SJSA1 (cell line): ENCODE results near the gene C1orf174. TPM values are rescaled to one million over a fixed set of nuclear protein-coding genes. Genes with fewer than 3 reads are reported as not detected.

Experiments used
- DNase-seq, 2 experiments: peaks; one replicate each; pipeline ENCODE4 v3.0.0-alpha.2; 2015 to 2020; ENCODE audit warnings: low spot score in 2 of 2, low read depth in 1 of 2
- H3K27ac ChIP-seq: fragments of 250-450 bp; sonication (Bioruptor Pico); 2 replicates; pipeline ENCODE4 v1.5.1; 2020; ENCODE audit warnings: mild to moderate bottlenecking, moderate library complexity
- H3K27me3 ChIP-seq: fragments of 250-450 bp; sonication (Bioruptor Pico); replicated peaks from 2 replicates; pipeline ENCODE4 v1.5.1; 2020; ENCODE audit warnings: mild to moderate bottlenecking, moderate library complexity
- H3K36me3 ChIP-seq: fragments of 250-450 bp; sonication (Bioruptor Pico); 2 replicates; pipeline ENCODE4 v1.5.1; 2020; ENCODE audit warnings: mild to moderate bottlenecking
- H3K4me1 ChIP-seq: fragments of 250-450 bp; sonication (Bioruptor Pico); replicated peaks from 2 replicates; pipeline ENCODE4 v1.6.1; 2021; ENCODE audit warnings: mild to moderate bottlenecking
- H3K4me3 ChIP-seq: fragments of 250-450 bp; sonication (Bioruptor Pico); 2 replicates; pipeline ENCODE4 v1.5.1; 2020; ENCODE audit warnings: mild to moderate bottlenecking
- H3K9me3 ChIP-seq: fragments of 250-450 bp; sonication (Bioruptor Pico); replicated peaks from 2 replicates; pipeline ENCODE4 v1.5.1; 2020; ENCODE audit warnings: mild to moderate bottlenecking
- total RNA-seq: library from RNA; depleted of rRNA; stranded (reverse); fragments of >200 nt; shearing (Covaris generic); gene quantifications from 2 replicates; pipeline ENCODE4 v1.2.3, GENCODE V29; 2014

The C1orf174 gene
- total RNA-seq, 1 experiment from 2014 or later = 36.3 TPM

- DNase-seq = no peak
- Histone ChIP-seq H3K27ac (no peak overlapping the region), H3K27me3 (no peaks in the 10 kb centered on the region), H3K9me3 (peaks cover 6% of the 10 kb centered on the region), H3K4me1 (no peaks in the 10 kb centered on the region), H3K4me3 (no peak overlapping the region), H3K36me3 (no peaks in the 10 kb centered on the region)
Measured at GRCh38 chr1:3932156-3932919, 32.3 kb upstream of the C1orf174 start.

- no peak overlapping the region for H3K27ac ChIP-seq
- H3K36me3 ChIP-seq = no peaks in the 10 kb centered on the region
- no peaks in the 10 kb centered on the region for H3K27me3 ChIP-seq
- DNase-seq = no peak
- H3K4me3 ChIP-seq = no peak overlapping the region
- no peaks in the 10 kb centered on the region for H3K4me1 ChIP-seq
- peaks cover 3% of the 10 kb centered on the region for H3K9me3 ChIP-seq
Measured at GRCh38 chr1:3931007-3931912, 31.2 kb upstream of the C1orf174 start.

- Histone ChIP-seq H3K4me3 (no peak overlapping the region), H3K9me3 (peaks cover 3% of the 10 kb centered on the region; the same call in 1 of the 2 replicates), H3K27me3 (no peaks in the 10 kb centered on the region), H3K36me3 (no peaks in the 10 kb centered on the region), H3K27ac (no peak overlapping the region), H3K4me1 (no peaks in the 10 kb centered on the region)
- no peak for DNase-seq
Measured at GRCh38 chr1:3930301-3931006, 30.4 kb upstream of the C1orf174 start.

GRCh38 chr1:3929126-3929525, 29.1 kb upstream of the C1orf174 start:
- no peak overlapping the region for H3K4me3 ChIP-seq
- no peak for DNase-seq
- no peak overlapping the region for H3K27ac ChIP-seq
- H3K27me3 ChIP-seq = no peaks in the 10 kb centered on the region
- H3K36me3 ChIP-seq = no peaks in the 10 kb centered on the region
- H3K9me3 ChIP-seq = no peaks in the 10 kb centered on the region; the same call in 1 of the 2 replicates
- no peaks in the 10 kb centered on the region for H3K4me1 ChIP-seq

- Histone ChIP-seq H3K27me3 (no peaks in the 10 kb centered on the region), H3K9me3 (no peaks in the 10 kb centered on the region; the same call in 1 of the 2 replicates), H3K36me3 (no peaks in the 10 kb centered on the region), H3K4me3 (no peak overlapping the region), H3K27ac (no peak overlapping the region), H3K4me1 (no peaks in the 10 kb centered on the region)
- no peak for DNase-seq
Measured at GRCh38 chr1:3928586-3928985, 28.5 kb upstream of the C1orf174 start.

- H3K27ac ChIP-seq = no peak overlapping the region
Measured at GRCh38 chr1:3926956-3927355, 26.9 kb upstream of the C1orf174 start.

GRCh38 chr1:3925762-3926161, 25.7 kb upstream of the C1orf174 start:
- Histone ChIP-seq H3K4me1 (no peaks in the 10 kb centered on the region), H3K9me3 (no peaks in the 10 kb centered on the region; the same call in 1 of the 2 replicates), H3K36me3 (no peaks in the 10 kb centered on the region), H3K4me3 (no peak overlapping the region), H3K27ac (no peak overlapping the region), H3K27me3 (no peaks in the 10 kb centered on the region)
- DNase-seq = no peak

More at GRCh38 chr1:3926956-3927355, 26.9 kb upstream of the C1orf174 start:
- Histone ChIP-seq H3K36me3 (no peaks in the 10 kb centered on the region), H3K9me3 (no peaks in the 10 kb centered on the region; the same call in 1 of the 2 replicates), H3K4me3 (no peak overlapping the region), H3K4me1 (no peaks in the 10 kb centered on the region), H3K27me3 (no peaks in the 10 kb centered on the region)
- DNase-seq = no peak

GRCh38 chr1:3925256-3925655, 25.2 kb upstream of the C1orf174 start:
- H3K27me3 ChIP-seq = no peaks in the 10 kb centered on the region
- H3K27ac ChIP-seq = no peak overlapping the region
- no peak for DNase-seq
- no peaks in the 10 kb centered on the region for H3K4me1 ChIP-seq
- no peak overlapping the region for H3K4me3 ChIP-seq
- H3K9me3 ChIP-seq = no peaks in the 10 kb centered on the region; the same call in 1 of the 2 replicates
- no peaks in the 10 kb centered on the region for H3K36me3 ChIP-seq

GRCh38 chr1:3924825-3925220, 24.8 kb upstream of the C1orf174 start:
- Histone ChIP-seq H3K36me3 (no peaks in the 10 kb centered on the region), H3K9me3 (no peaks in the 10 kb centered on the region), H3K4me3 (no peak overlapping the region), H3K27ac (no peak overlapping the region), H3K27me3 (no peaks in the 10 kb centered on the region), H3K4me1 (no peaks in the 10 kb centered on the region)
- peak in 1 of 2 experiments; percentile 6 for DNase-seq

GRCh38 chr1:3924186-3924824, 24.2 kb upstream of the C1orf174 start:
- Histone ChIP-seq H3K36me3 (no peaks in the 10 kb centered on the region), H3K4me1 (no peaks in the 10 kb centered on the region), H3K27ac (no peak overlapping the region), H3K27me3 (no peaks in the 10 kb centered on the region), H3K9me3 (no peaks in the 10 kb centered on the region), H3K4me3 (no peak overlapping the region)
- DNase-seq = no peak

- H3K36me3 ChIP-seq = no peaks in the 10 kb centered on the region
- no peak overlapping the region for H3K4me3 ChIP-seq
- no peaks in the 10 kb centered on the region for H3K4me1 ChIP-seq
- DNase-seq = no peak
- H3K9me3 ChIP-seq = no peaks in the 10 kb centered on the region
- H3K27me3 ChIP-seq = no peaks in the 10 kb centered on the region
- H3K27ac ChIP-seq = no peak overlapping the region
Measured at GRCh38 chr1:3923378-3924185, 23.5 kb upstream of the C1orf174 start.

GRCh38 chr1:3922851-3923250, 22.8 kb upstream of the C1orf174 start:
- Histone ChIP-seq H3K27me3 (no peaks in the 10 kb centered on the region), H3K4me3 (no peak overlapping the region), H3K4me1 (no peaks in the 10 kb centered on the region), H3K36me3 (no peaks in the 10 kb centered on the region), H3K9me3 (no peaks in the 10 kb centered on the region), H3K27ac (no peak overlapping the region)
- no peak for DNase-seq
